ENCODE results near the gene NNAT.

DNA sequence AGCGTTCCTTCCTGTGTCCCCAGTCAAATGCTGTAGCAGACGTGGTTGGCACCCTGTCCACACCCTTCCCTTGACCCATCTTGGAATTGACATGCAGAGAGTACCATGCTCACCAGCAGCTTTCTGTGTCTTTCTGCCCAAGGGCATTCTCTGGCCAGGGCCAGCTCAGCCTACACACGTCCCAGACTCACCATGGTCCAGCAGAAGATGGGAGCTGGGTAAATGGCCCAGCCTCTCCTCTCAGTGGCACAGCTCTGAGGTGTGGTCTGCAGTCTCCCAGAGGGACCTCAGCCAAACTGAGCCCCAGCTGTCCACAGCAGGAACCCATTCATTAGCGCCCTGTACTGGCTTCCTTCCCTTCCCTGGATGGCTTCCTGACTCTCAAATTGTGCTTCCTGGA lies 37.7 kb downstream of the NNAT start:
- TF ChIP-seq, protein P1, sequence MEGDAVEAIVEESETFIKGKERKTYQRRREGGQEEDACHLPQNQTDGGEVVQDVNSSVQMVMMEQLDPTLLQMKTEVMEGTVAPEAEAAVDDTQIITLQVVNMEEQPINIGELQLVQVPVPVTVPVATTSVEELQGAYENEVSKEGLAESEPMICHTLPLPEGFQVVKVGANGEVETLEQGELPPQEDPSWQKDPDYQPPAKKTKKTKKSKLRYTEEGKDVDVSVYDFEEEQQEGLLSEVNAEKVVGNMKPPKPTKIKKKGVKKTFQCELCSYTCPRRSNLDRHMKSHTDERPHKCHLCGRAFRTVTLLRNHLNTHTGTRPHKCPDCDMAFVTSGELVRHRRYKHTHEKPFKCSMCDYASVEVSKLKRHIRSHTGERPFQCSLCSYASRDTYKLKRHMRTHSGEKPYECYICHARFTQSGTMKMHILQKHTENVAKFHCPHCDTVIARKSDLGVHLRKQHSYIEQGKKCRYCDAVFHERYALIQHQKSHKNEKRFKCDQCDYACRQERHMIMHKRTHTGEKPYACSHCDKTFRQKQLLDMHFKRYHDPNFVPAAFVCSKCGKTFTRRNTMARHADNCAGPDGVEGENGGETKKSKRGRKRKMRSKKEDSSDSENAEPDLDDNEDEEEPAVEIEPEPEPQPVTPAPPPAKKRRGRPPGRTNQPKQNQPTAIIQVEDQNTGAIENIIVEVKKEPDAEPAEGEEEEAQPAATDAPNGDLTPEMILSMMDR (IDR thresholded peaks at IDR 0.05): no peak
- TF ChIP-seq EZH2 (IDR thresholded peaks at IDR 0.05): no peak
